ENCODE data around the gene ACSBG1.

DNA sequence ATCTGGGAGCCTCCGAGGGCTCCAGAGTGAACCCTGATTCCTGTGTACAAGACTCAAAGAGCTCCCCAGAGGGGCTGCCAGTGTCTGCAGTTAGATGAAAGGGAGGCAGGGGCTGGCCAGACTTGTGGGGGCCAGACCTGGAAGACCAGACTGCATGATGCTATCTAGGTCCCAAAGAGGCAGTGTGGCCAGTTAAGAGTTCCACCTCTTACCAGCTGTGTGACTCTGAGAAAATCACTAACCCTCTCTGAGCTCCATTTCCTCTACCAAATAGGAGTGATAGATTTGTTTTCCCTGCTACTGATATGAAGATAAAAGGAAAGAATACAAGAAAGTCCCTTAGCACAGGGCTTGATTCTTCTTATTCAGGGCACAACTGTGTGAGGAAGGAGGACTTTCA lies 29.0 kb downstream of the ACSBG1 start:
- TF ChIP-seq, protein P1, sequence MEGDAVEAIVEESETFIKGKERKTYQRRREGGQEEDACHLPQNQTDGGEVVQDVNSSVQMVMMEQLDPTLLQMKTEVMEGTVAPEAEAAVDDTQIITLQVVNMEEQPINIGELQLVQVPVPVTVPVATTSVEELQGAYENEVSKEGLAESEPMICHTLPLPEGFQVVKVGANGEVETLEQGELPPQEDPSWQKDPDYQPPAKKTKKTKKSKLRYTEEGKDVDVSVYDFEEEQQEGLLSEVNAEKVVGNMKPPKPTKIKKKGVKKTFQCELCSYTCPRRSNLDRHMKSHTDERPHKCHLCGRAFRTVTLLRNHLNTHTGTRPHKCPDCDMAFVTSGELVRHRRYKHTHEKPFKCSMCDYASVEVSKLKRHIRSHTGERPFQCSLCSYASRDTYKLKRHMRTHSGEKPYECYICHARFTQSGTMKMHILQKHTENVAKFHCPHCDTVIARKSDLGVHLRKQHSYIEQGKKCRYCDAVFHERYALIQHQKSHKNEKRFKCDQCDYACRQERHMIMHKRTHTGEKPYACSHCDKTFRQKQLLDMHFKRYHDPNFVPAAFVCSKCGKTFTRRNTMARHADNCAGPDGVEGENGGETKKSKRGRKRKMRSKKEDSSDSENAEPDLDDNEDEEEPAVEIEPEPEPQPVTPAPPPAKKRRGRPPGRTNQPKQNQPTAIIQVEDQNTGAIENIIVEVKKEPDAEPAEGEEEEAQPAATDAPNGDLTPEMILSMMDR (conservative IDR thresholded peaks at IDR 0.05 in 1 of 2, IDR thresholded peaks at IDR 0.05 in 1 of 2; ENCODE audit: low read depth in 1 of 2, low read length in 2 of 2): no peak
- no peak for TF ChIP-seq EZH2 (IDR thresholded peaks at IDR 0.05; ENCODE audit: low read length, missing control alignments)

Measured in fibroblast of lung (primary cell).